Muscle of leg (tissue), 11 donors: Measurements from ENCODE around the gene ATP2A3. TPM values are rescaled to one million over a fixed set of nuclear protein-coding genes. Genes with fewer than 3 reads are reported as not detected.

Experiments
- DNase-seq: peaks from one replicate; pipeline ENCODE4 v3.0.0; 2013
- H3K27ac ChIP-seq: one replicate; pipeline ENCODE4 v1.5.1; 2013; ENCODE audit warnings: mild to moderate bottlenecking, low read length, control low read depth
- H3K27me3 ChIP-seq: one replicate; pipeline ENCODE4 v1.6.1; 2013; ENCODE audit warnings: low read length; ENCODE audit not compliant: control insufficient read depth, insufficient read depth
- H3K36me3 ChIP-seq: one replicate; pipeline ENCODE4 v1.6.1; 2013; ENCODE audit warnings: low read length; ENCODE audit not compliant: control insufficient read depth, insufficient read depth
- H3K4me1 ChIP-seq: one replicate; pipeline ENCODE4 v1.6.1; 2013; ENCODE audit warnings: low read length; ENCODE audit not compliant: control insufficient read depth, insufficient read depth
- H3K4me3 ChIP-seq: one replicate; pipeline ENCODE4 v1.5.1; 2013; ENCODE audit warnings: low read length, control low read depth
- H3K9me3 ChIP-seq: replicated peaks from 2 replicates; pipeline ENCODE4 v1.6.1; 2013; ENCODE audit warnings: low read depth, low read length; ENCODE audit not compliant: control insufficient read depth
- WGBS: methylation state at CpG from one replicate; pipeline ENCODE4 v1.1.5; 2013; ENCODE audit warnings: missing lambda C conversion rate; ENCODE audit not compliant: insufficient coverage; 5-methylcytosine and 5-hydroxymethylcytosine counted together
- polyA plus RNA-seq, 8 donors: library from polyadenylated mRNA; unstranded; fragments of 120-200 nt; gene quantifications; one replicate each; pipeline versions ENCODE4 v1.2.1 to v1.2.3, GENCODE V29; 2013; ENCODE audit warnings: inconsistent platforms in 1 of 8, low replicate concordance in 1 of 8; ENCODE audit not compliant: insufficient read length in 8 of 8, insufficient read depth in 1 of 8
- total RNA-seq: library from RNA; stranded (reverse); fragments of 120-200 nt; gene quantifications from one replicate; pipeline ENCODE4 v1.2.4, GENCODE V29; 2013

ATP2A3 gene
- total and polyA plus RNA-seq, 9 donors: 2.5 to 6.8 (median 4.5) TPM

DNA sequence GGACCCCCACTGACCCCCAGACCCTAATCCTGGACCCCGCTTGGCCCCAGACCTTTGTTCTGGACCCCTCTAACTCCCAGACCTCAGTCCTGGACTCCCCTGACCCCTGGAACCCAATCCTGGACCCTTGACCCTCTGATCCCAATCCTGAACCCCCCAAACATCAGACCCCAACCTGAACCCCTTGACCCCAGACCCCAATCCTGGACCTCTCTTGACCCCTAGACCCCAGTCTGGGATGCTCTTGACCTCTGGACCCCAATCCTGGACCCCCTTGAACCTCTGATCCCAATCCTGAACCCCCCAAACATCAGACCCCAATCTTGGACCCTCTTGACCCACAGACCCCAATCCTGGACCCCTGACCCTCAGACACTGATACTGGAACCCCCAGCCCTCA, 34.5 kb downstream of the ATP2A3 start:
- DNase-seq: no peak
- Histone ChIP-seq H3K4me3 (no peak overlapping the region), H3K9me3 (no peaks in the 10 kb centered on the region), H3K27me3 (no peaks in the 10 kb centered on the region), H3K27ac (no peak overlapping the region), H3K4me1 (peaks cover 40% of the 10 kb centered on the region), H3K36me3 (no peaks in the 10 kb centered on the region)
- WGBS: 100% methylated on average over 1 of the region's 1 CpG

DNA sequence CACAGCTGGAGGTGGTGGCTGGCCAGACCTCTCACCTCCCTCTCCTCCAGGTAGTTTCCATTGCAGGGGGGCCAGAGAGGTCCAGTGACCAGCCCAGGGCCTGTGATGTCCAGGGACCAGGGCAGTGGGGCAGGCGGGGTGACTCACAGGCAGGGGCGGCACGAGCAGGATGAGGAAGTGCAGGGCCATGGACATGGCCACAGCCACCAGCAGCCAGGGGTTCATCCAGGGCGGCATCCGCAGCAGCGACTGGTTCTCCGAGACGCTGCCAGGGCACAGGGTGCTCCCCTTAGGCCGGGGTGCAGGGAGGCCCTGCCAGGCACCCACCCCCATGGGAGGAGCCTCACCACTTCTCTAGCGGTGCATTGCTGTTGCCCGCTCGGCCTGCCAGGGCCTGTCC, 35.1 kb downstream of the ATP2A3 start:
- no peaks in the 10 kb centered on the region for H3K27me3 ChIP-seq
- H3K27ac ChIP-seq: no peak overlapping the region
- DNase-seq: no peak
- H3K4me1 ChIP-seq: peaks cover 45% of the 10 kb centered on the region
- H3K36me3 ChIP-seq: no peaks in the 10 kb centered on the region
- H3K4me3 ChIP-seq: no peak overlapping the region
- WGBS: 94% methylated on average over 12 of the region's 12 CpGs
- no peaks in the 10 kb centered on the region for H3K9me3 ChIP-seq

DNA sequence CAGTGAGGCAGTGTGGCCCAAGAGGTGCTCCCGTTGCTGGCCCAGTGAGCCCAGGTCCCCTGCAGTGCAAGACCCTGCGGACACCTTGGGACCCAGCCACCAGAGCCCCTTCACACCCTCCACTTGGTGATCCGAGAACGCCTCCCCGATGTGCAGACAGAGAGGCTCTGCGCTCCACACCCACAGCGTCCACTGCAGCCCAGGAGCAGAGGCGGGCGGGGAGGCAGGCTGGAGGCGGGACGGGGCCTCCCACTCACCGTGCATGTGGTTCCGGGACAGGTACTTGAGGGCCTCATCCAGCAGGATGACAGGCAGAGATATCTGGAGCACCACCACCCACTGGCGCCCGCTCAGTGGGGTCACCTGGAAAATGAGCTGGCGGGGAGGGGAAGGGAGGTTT, 35.8 kb downstream of the ATP2A3 start:
- peak overlapping the region; percentile 67 for H3K27ac ChIP-seq
- no peak overlapping the region for H3K4me3 ChIP-seq
- no peaks in the 10 kb centered on the region for H3K9me3 ChIP-seq
- H3K4me1 ChIP-seq: peaks cover 46% of the 10 kb centered on the region
- WGBS: 85% methylated on average over 14 of the region's 16 CpGs
- H3K27me3 ChIP-seq: no peaks in the 10 kb centered on the region
- H3K36me3 ChIP-seq: no peaks in the 10 kb centered on the region
- no peak for DNase-seq

DNA sequence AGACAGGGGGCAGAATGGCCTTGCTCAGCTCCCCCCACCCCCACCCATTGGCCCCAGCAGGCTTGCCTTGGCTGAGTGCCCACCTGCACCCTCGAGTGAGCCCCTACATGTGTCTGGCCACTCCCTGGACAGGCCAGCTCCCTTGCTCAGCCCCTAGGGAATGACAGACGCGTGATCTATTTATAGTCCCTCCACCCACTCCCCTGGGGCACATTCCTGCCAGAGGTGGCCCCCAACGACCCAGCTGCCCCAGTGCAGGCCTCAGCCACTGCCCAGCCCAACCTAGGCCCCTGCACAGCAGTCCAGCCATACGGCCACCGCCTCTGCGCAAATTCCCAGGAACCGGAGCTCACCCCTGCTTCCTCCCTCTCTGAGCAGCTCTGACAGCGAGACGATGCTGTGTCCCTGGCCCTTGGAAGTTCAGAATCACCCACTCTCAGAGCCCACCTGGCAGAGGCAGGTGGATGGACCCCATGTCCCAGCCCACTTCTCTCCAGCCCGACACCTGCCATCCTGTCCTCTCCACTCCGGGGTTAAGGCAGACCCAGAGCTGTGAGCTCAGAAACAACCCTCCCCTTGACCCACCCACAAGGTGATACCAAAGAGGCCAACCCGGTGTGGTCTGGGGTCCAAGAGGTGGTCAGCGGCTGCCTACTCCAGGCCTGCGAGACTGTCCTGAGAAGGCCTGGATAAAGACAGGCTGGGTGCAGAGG, 36.5 kb downstream of the ATP2A3 start:
- 58% methylated on average over 14 of the region's 15 CpGs for WGBS
- H3K27me3 ChIP-seq: no peaks in the 10 kb centered on the region
- peak; percentile 62 for DNase-seq
- H3K36me3 ChIP-seq: no peaks in the 10 kb centered on the region
- H3K27ac ChIP-seq: peak overlapping the region; percentile 67
- H3K4me3 ChIP-seq: no peak overlapping the region
- peaks cover 46% of the 10 kb centered on the region for H3K4me1 ChIP-seq
- H3K9me3 ChIP-seq: no peaks in the 10 kb centered on the region

DNA sequence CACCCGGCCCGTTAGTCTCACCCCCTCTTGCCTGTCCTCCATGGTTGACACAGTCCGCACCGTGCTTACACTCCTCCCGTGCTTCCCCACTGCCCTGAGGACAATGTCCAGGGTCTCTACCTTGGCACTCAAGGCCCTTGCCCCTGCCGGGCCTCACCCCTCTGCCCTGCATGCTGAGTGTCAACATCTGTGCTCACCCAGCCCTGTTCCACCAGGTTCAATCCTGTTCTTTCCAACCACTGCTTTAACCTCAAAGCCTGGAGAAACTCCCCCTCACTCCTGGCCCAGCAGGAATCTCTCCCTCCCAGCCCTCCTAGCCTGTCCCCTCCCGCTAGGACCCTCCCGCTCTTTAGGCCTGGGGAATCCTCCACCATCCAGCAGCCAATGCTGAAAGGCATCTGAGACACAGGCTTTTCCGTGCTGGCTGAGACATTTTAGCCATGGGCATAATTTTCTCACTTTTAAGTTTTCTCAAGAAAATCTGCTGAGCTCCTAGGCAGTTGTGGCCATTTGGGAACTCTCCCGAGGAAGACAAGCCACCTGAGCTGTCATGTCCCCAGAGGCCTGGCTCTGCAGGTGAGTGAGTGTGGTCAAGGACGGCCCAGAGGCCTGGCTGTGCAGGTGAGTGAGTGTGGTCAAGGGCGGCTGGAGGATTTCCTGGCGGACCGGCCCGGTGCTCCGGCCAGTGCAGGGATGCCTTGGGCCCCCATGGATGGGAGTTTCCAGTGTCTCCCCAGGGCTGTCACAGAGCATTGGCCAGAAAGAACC, 37.2 kb downstream of the ATP2A3 start:
- DNase-seq: no peak
- no peaks in the 10 kb centered on the region for H3K36me3 ChIP-seq
- H3K4me1 ChIP-seq: peaks cover 46% of the 10 kb centered on the region
- no peak overlapping the region for H3K4me3 ChIP-seq
- H3K27ac ChIP-seq: peak overlapping the region; percentile 59
- H3K27me3 ChIP-seq: no peaks in the 10 kb centered on the region
- H3K9me3 ChIP-seq: no peaks in the 10 kb centered on the region
- 63% methylated on average over 10 of the region's 16 CpGs for WGBS

DNA sequence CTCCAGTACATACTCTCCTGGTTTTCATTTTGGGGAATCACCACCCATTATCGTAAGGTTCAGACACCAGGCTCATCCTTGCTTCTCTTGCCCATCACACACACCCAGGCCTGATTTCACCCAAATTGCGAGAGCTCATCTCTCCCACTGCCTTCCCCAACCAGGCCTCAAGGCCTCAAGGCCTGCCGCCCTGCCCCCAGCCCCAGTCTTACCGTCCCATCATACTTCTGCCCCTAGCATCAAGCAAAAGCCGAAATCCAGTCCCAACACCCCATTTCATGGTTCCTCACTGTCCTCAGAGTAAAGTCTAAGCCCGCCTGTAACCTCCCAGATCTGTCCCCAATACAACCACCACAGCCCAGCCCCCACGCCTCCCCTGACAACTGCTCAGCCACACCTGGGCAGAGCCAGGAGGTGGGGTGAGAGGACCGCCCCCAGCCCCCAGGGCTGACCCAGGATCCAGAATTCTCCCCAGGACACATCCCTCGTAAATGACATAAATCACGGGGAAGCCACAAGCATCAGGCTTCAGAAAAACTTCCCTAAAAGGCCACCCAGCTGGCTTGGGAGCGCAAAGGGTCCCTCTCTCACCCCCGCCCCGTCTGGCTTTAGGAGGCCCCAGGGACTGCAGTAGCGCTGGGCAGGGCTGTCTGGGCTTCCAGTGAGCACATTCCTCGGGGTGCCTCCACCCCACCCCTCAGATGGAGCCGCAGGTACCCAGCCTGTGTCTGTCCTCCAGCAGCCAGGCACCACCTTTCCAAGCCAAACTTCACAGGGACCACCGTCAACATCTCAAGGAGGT, 38.4 kb downstream of the ATP2A3 start:
- H3K4me3 ChIP-seq: no peak overlapping the region
- H3K4me1 ChIP-seq: peaks cover 46% of the 10 kb centered on the region
- 71% methylated on average over 11 of the region's 17 CpGs for WGBS
- DNase-seq: no peak
- H3K27ac ChIP-seq: no peak overlapping the region
- no peaks in the 10 kb centered on the region for H3K27me3 ChIP-seq
- no peaks in the 10 kb centered on the region for H3K36me3 ChIP-seq
- H3K9me3 ChIP-seq: no peaks in the 10 kb centered on the region

DNA sequence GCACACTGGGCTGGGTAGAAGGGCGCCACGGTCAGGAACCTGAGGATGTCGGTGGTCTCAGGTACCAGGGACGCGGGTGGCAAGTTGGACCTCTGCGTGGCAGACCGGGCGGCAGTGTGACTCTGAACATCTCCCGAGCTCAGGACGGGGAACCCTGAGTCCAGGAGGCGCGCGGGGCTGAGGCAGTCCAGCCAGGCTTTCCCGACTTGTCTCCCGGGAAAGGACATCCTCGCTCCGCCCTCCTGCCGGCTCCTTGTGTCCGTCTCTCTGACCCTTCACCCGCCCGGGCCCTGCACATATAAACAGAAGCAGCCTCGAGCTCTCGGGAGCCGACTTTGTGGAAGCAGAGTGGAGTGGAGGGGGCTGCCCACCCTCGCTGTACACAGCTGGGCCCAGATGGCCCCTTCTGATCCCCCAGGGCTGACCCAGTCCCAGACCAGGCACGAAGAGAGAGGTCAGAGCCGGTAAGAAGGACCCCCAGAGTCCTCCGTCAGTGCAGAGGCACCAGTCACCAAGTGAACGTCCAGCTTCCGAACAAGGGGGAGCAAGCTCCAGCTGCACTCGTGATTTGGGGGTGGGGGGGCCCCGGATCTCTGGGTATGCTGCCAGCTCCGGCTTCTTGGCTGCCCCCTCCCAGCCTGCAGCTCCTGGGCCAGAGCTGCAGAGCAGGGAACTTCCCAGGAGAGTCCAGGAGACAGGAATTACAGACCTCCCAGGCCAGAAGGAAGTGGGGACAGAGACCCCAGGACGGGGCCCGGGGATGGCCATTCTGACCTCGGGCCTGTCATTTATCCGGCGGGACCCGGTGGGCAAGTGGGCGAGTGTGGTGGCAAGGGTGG, 39.5 kb downstream of the ATP2A3 start:
- DNase-seq: no peak
- H3K4me3 ChIP-seq: no peak overlapping the region
- H3K36me3 ChIP-seq: no peaks in the 10 kb centered on the region
- no peaks in the 10 kb centered on the region for H3K27me3 ChIP-seq
- no peak overlapping the region for H3K27ac ChIP-seq
- H3K4me1 ChIP-seq: peaks cover 46% of the 10 kb centered on the region
- no peaks in the 10 kb centered on the region for H3K9me3 ChIP-seq
- WGBS: 43% methylated on average over 32 of the region's 40 CpGs

DNA sequence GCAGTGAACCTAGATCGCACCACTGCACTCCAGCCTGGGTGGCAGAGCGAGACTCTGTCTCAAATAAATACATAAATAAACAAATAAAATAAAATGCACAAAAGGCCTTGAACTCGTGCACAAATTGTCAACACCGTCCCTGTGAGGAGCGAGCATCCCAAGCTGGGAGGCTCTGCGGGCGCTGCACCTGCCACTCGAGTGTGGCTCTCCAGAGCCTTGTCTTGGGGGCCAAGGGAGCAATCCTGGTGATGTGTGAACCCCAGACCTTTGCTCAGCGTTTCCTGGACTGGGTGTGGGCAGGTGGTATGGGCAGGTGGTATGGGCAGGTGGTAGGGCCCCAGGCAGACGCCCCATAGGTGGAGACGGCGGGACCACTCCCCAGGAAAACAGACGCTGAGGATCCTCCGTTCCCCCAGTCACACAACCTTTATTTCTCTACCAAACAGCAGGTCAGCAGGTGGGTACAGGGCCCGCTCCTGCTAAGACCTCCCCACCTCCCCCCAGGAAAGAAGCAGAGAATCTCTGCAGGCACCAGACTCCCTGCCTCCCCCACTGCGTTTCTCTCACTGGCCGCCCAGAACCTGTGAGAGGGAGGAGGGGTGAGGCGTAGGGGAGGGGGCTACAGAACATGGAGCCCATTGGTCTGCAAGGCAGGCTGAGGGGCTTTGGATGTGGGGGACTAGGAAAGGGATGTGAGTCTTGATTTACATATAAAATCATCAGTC, 40.6 kb downstream of the ATP2A3 start:
- Histone ChIP-seq H3K4me3 (no peak overlapping the region), H3K27me3 (no peaks in the 10 kb centered on the region), H3K27ac (no peak overlapping the region), H3K9me3 (no peaks in the 10 kb centered on the region), H3K4me1 (peaks cover 48% of the 10 kb centered on the region), H3K36me3 (no peaks in the 10 kb centered on the region)
- DNase-seq: no peak
- 96% methylated on average over 10 of the region's 18 CpGs for WGBS

DNA sequence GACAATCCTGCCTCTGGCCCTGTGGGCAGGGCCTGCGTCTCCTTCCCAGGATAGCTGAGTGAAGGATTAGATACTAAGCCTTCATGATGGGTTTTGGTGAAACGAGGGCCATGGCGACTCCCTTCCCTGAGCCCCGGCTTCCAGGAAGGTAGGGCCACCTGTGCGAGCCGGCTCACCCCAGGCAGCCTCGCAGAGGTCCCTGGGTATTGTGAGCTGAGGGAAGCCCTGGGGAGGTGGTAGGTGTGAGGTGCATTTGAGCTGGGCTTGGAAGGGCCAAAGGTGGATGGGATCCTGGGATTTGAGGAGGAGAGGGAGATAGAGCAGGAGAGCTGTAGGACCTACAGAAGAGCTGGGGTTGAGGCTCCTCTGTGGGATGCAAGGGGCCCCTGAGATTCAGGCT, 41.5 kb downstream of the ATP2A3 start:
- Histone ChIP-seq H3K27ac (no peak overlapping the region), H3K4me1 (peaks cover 43% of the 10 kb centered on the region), H3K4me3 (no peak overlapping the region), H3K27me3 (no peaks in the 10 kb centered on the region), H3K9me3 (no peaks in the 10 kb centered on the region), H3K36me3 (no peaks in the 10 kb centered on the region)
- 89% methylated on average over 7 of the region's 7 CpGs for WGBS
- DNase-seq: no peak
